Panc1 (cell line): ENCODE results near the gene SND1.

Source experiments
- POLR2AphosphoS5 ChIP-seq: IDR thresholded peaks from 2 replicates; pipeline ENCODE4 v1.6.1; 2012; ENCODE audit warnings: mild to moderate bottlenecking, low read depth, low read length, moderate library complexity
- SIN3A ChIP-seq: IDR thresholded peaks from 2 replicates; pipeline ENCODE4 v1.6.1; 2012; ENCODE audit warnings: low read depth, mild to moderate bottlenecking, low read length, moderate library complexity, borderline replicate concordance; ENCODE audit not compliant: insufficient read depth
- TF ChIP-seq, protein P1 (sequence below): fragments of 450-650 bp; IDR thresholded peaks from 2 replicates; pipeline ENCODE4 v1.5.1; 2017; ENCODE audit warnings: mild to moderate bottlenecking
- TF ChIP-seq, protein P2 (sequence below), 2 experiments: IDR thresholded peaks; 2 replicates each; pipeline ENCODE4 v1.6.1; 2011 to 2012; ENCODE audit warnings: low read depth in 2 of 2, control low read depth in 1 of 2, low read length in 1 of 2, mild to moderate bottlenecking in 1 of 2, moderate library complexity in 1 of 2; ENCODE audit not compliant: insufficient read depth in 1 of 2

DNA sequence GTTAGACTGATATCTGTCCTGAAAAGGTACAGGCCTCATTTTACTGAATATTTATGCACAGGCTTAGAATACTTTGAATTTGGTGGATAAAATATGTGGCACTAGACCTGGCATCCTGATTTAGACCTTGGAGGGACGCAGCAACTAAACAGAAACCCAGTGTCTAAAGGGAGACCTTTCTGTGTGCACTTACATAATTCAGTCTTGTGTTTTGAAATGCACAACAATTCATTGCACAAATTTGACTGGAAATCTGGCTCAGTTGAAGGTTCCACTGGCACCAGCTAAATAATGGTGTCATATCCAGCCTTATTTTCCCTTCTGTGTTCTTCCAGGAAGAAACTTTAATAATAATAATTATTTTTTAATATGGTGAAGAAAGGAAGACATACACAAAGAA, 142.1 kb downstream of the SND1 start:
- TF ChIP-seq, protein P1, sequence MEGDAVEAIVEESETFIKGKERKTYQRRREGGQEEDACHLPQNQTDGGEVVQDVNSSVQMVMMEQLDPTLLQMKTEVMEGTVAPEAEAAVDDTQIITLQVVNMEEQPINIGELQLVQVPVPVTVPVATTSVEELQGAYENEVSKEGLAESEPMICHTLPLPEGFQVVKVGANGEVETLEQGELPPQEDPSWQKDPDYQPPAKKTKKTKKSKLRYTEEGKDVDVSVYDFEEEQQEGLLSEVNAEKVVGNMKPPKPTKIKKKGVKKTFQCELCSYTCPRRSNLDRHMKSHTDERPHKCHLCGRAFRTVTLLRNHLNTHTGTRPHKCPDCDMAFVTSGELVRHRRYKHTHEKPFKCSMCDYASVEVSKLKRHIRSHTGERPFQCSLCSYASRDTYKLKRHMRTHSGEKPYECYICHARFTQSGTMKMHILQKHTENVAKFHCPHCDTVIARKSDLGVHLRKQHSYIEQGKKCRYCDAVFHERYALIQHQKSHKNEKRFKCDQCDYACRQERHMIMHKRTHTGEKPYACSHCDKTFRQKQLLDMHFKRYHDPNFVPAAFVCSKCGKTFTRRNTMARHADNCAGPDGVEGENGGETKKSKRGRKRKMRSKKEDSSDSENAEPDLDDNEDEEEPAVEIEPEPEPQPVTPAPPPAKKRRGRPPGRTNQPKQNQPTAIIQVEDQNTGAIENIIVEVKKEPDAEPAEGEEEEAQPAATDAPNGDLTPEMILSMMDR: no peak
- TF ChIP-seq POLR2AphosphoS5 (no peak), SIN3A (no peak)
- TF ChIP-seq, protein P2, sequence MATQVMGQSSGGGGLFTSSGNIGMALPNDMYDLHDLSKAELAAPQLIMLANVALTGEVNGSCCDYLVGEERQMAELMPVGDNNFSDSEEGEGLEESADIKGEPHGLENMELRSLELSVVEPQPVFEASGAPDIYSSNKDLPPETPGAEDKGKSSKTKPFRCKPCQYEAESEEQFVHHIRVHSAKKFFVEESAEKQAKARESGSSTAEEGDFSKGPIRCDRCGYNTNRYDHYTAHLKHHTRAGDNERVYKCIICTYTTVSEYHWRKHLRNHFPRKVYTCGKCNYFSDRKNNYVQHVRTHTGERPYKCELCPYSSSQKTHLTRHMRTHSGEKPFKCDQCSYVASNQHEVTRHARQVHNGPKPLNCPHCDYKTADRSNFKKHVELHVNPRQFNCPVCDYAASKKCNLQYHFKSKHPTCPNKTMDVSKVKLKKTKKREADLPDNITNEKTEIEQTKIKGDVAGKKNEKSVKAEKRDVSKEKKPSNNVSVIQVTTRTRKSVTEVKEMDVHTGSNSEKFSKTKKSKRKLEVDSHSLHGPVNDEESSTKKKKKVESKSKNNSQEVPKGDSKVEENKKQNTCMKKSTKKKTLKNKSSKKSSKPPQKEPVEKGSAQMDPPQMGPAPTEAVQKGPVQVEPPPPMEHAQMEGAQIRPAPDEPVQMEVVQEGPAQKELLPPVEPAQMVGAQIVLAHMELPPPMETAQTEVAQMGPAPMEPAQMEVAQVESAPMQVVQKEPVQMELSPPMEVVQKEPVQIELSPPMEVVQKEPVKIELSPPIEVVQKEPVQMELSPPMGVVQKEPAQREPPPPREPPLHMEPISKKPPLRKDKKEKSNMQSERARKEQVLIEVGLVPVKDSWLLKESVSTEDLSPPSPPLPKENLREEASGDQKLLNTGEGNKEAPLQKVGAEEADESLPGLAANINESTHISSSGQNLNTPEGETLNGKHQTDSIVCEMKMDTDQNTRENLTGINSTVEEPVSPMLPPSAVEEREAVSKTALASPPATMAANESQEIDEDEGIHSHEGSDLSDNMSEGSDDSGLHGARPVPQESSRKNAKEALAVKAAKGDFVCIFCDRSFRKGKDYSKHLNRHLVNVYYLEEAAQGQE (IDR thresholded peaks at IDR 0.05; ENCODE audit: insufficient read depth in 1 of 2, low read depth in 2 of 2, low read length in 1 of 2): no peak
